Mesodermal cell (in vitro differentiated cells): ENCODE measurements around the gene SDK2.

Experiments
- H3K27ac ChIP-seq: 2 replicates; pipeline ENCODE4 v1.7.0; 2013; ENCODE audit warnings: mild to moderate bottlenecking, low read depth, low read length, moderate library complexity; ENCODE audit not compliant: severe bottlenecking
- H3K36me3 ChIP-seq: 2 replicates; pipeline ENCODE4 v1.7.1; 2013; ENCODE audit warnings: mild to moderate bottlenecking, low read length, moderate library complexity; ENCODE audit not compliant: control insufficient read depth, insufficient read depth
- H3K4me1 ChIP-seq: one replicate; pipeline ENCODE4 v1.7.1; 2013; ENCODE audit warnings: mild to moderate bottlenecking, low read length; ENCODE audit not compliant: insufficient read depth, control insufficient read depth, poor library complexity, severe bottlenecking
- H3K4me3 ChIP-seq: 2 replicates; pipeline ENCODE4 v1.7.0; 2013; ENCODE audit warnings: low read length, control low read depth, mild to moderate bottlenecking; ENCODE audit not compliant: insufficient read depth, poor library complexity, severe bottlenecking; ENCODE audit errors: extremely low read depth
- H3K9me3 ChIP-seq: 2 replicates; pipeline ENCODE4 v1.7.1; 2013; ENCODE audit warnings: mild to moderate bottlenecking, low read length, moderate library complexity; ENCODE audit not compliant: control insufficient read depth
- WGBS, 2 experiments: methylation state at CpG; one replicate each; pipeline ENCODE4 v1.1.5; 2013; ENCODE audit warnings: missing lambda C conversion rate in 2 of 2; ENCODE audit not compliant: insufficient coverage in 2 of 2; 5-methylcytosine and 5-hydroxymethylcytosine counted together

Gene SDK2

DNA sequence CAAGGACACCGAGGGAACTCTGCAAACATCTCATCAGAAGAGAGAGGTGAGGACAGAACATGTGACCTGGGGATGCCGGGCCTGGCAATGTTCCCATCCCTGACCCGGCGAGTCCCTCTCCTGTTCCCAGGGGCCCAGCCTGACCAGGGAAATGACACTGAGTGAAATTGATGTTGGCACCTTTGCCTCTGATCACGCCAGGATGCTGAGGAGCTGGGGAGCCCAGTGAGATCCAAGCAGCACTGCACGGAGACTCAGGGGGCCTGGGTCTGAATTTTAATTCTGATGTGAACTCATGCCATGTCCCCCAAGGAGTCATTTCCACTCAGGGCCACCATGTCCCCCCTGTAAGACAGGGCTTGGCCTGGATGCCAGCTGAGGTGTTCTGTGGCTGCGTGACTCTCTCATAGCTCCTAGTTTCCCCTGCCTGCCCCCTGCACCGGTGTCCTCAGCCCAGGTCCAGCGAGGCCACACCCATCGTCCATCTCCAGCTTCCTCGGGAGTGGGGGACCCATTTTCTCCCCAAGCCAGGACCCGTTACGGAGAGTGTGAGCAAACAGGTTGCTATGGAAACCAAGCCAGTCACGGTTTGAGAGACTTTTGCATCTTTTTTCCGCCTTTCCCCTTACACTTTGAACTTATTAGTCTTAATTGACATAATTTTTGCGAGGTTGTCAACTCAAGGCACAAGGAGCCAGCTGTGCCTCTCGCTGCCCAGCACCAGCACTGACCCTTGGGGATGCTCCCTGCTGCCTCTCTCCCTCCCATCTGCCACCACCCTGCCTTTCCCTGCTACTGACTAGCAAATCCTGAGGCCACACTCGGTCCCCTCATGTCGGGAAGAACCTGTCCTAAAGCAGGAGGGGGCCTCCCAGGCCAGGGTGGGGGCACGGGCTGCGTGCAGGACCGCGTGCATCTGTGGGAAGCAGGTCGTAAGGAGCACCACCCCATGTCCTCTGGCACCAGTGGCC is 150.0 kb downstream of the SDK2 start:
- no peaks in the 10 kb centered on the region for H3K9me3 ChIP-seq
- H3K36me3 ChIP-seq: no peaks in the 10 kb centered on the region
- peaks cover 7% of the 10 kb centered on the region for H3K4me1 ChIP-seq
- WGBS, 2 experiments: 87 to 88% methylated on average over 21 to 23 of the region's 24 CpGs
- H3K4me3 ChIP-seq: no peak overlapping the region
- H3K27ac ChIP-seq: no peak overlapping the region

DNA sequence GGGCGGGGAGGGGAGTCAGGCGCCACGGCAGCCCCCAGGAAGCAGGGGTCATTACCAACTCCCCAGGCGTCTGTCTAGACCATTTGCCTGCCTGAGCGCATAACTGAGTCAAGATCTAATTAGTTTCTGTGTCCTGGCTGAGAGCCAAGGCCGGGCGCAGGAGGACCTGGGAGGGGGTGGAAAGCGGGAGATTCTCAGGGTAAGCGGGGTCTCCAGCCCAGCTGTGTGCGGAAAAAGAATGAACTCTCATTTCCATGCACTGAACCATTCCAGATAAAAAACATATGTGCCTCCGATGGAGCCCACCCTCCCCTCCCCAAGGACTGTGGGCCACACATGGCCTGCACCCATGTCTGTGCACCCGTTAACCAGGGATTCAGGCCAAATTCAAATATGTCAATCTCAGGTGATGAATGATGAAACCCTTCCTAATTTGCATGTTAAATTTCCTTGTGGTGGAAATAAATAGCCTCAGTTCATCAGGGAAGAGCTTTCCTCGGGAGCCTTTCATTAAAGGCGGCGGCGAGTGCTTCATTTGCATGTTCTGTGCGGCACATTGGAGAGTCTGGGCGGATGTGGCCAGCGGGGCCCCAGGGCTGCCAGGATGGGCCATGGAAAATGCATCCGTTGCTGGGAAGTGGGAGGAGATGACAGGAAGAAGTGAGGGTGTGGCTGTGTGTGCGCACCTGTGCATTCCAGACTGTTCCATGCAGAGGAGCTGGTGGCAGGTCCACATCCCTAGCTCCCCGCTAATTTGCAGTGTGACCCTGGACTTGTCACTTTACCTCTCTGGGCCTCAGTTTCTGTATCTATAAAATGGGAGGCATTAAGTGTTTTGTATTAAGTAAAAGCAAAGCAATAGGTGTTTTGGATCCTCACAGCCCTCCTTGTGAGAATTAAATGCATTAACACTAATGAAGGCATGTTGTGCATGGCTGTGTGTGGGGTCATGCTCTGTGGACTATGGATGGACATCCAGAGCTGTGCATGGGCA is 151.1 kb downstream of the SDK2 start:
- H3K27ac ChIP-seq: no peak overlapping the region
- 44 to 50% methylated on average over 11 to 17 of the region's 22 CpGs for WGBS, 2 experiments
- H3K4me1 ChIP-seq: peaks cover 7% of the 10 kb centered on the region

DNA sequence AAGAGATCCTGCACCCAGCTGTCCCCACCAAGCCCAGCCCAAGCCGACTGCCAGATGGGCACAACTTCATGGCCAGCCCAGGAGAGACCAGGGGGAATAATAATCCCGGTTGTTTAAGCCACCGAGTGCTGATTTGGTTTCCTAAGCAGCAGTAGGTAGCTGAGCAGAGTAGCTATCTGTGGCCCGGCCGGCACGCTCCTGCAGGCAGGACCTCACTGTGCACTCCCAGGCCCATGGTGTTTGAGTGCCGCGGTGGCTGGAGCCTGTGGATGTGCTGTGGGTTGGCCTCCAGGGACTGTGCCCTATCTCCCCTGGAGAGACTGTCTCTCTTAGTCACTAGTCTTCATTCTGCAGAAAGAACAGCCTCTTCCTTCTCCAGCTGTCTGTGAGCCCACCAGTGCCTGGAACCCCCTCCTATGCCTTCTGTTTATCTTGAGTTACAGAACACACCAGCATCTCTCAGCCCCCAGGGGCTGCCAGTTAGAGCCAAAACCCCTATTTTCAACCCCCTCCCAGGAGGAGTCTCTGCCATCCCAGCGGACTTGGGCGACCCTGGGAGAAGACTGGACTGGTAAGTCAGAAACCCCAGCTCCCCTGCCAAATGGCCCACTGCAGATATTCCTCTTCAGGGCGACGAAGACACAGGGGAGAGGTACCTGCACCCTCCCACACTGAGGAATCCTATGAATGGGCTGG is 152.0 kb downstream of the SDK2 start:
- 77 to 81% methylated on average over 9 to 11 of the region's 12 CpGs for WGBS, 2 experiments
- no peaks in the 10 kb centered on the region for H3K9me3 ChIP-seq
- H3K4me1 ChIP-seq: peaks cover 7% of the 10 kb centered on the region

More for the DNA sequence above, 151.1 kb downstream of the SDK2 start:
- no peaks in the 10 kb centered on the region for H3K9me3 ChIP-seq
- H3K36me3 ChIP-seq: no peaks in the 10 kb centered on the region
- H3K4me3 ChIP-seq: no peak overlapping the region

DNA sequence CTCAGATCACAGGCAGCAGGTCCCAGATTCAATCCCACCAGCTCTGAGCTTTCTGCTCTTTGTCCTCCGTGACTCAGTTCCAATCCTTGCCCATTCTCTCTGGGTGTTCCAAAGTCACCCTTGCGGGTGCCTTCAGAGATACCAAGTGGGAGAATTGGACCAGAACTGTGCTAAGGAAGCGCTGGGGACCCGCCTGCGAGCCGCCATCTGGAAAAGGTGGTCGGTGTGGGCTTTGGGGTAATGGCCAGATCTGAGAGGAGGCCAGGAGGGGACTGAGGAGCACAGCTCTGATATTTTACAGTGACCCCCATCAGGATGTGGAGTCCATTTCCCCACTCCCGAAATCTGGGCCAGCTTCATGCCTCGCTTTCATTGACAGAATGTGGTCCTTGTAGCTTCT is 152.6 kb downstream of the SDK2 start:
- H3K27ac ChIP-seq: no peak overlapping the region
- no peaks in the 10 kb centered on the region for H3K36me3 ChIP-seq
- no peak overlapping the region for H3K4me3 ChIP-seq
- H3K9me3 ChIP-seq: no peaks in the 10 kb centered on the region
- H3K4me1 ChIP-seq: peaks cover 7% of the 10 kb centered on the region
- 99 to 100% methylated on average over 6 to 8 of the region's 9 CpGs for WGBS, 2 experiments

More for the DNA sequence above, 152.0 kb downstream of the SDK2 start:
- H3K27ac ChIP-seq: no peak overlapping the region
- H3K4me3 ChIP-seq: no peak overlapping the region
- H3K36me3 ChIP-seq: no peaks in the 10 kb centered on the region

- no peak overlapping the region for H3K4me3 ChIP-seq
- no CpG with 5 or more reads among the region's 3 CpGs for WGBS, 2 experiments
- H3K4me1 ChIP-seq: peaks cover 7% of the 10 kb centered on the region
- H3K27ac ChIP-seq: no peak overlapping the region
- peaks cover 3% of the 10 kb centered on the region for H3K9me3 ChIP-seq
- no peaks in the 10 kb centered on the region for H3K36me3 ChIP-seq
These were observed 153.4 kb downstream of the SDK2 start for GRCh38 chr17:73490851-73491250.

DNA sequence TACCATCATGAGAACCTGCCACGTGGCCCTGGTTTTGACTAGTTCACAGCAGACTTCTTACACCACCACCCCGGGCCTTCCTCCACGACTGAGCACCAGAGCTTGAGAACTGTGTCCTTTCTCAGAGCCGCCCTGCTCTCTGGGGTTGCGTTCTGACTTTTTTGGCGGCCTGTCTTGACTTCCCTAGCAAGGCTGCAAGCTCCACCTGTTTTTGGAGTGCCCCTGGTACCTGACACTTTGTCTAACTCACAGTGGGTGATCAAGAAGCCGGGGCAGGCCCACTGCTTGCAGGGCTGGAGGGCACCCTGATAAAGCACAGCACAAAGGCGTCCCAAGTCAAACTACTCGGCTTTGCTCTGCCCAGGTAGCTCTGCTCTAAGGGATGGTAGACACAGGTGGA is 154.3 kb downstream of the SDK2 start:
- H3K36me3 ChIP-seq: no peaks in the 10 kb centered on the region
- WGBS, 2 experiments: 97 to 99% methylated on average over 7 to 8 of the region's 9 CpGs
- no peak overlapping the region for H3K27ac ChIP-seq
- peaks cover 11% of the 10 kb centered on the region for H3K9me3 ChIP-seq
- H3K4me3 ChIP-seq: no peak overlapping the region
- peaks cover 7% of the 10 kb centered on the region for H3K4me1 ChIP-seq

DNA sequence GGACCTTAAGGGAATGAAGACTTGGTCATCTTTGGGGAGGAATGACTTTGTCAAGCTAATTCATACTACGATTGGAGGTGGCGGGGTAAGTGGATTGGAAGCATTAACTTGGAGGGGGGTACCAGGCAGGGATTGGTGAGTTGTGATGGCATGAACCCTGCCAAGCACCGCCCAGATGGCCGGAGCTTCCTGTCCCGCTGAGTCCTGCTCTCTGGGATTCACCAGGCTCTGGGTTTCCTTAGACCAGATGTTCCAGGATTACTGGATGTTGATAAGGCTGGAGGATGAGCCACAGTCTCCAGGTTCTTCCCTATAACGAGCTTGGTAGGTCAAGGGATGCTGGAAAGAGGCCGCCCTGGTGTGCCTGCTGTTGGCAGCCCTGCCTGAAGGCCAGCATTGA is 154.9 kb downstream of the SDK2 start:
- WGBS, 2 experiments: 84 to 92% methylated on average over 6 to 7 of the region's 7 CpGs

DNA sequence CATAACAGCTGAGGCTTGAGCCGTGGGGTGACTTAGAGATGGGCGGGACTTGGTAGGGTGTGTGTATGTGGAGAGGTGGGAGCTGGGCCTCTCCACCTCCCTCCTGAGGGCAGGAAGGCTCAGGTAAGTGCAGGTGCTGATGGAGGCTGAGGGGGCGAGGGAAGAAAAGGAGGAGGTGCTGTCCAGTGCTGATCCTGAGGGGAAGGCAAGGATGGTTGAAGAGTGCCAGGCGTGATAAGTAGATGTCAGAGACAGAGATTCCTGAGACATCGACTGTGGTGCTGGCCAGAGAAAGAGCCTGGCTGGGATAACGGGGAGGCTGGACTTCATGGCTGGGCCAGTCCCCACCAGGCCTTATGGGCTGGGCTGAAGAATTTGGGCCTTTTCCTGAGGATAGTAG is 159.1 kb downstream of the SDK2 start:
- Histone ChIP-seq H3K4me1 (peaks cover 5% of the 10 kb centered on the region), H3K4me3 (no peak overlapping the region), H3K36me3 (no peaks in the 10 kb centered on the region), H3K27ac (no peak overlapping the region), H3K9me3 (peaks cover 15% of the 10 kb centered on the region)
- WGBS, 2 experiments: 68 to 75% methylated on average over 2 to 4 of the region's 6 CpGs

More for the DNA sequence above, 154.9 kb downstream of the SDK2 start:
- peaks cover 15% of the 10 kb centered on the region for H3K9me3 ChIP-seq
- H3K27ac ChIP-seq: no peak overlapping the region
- peaks cover 7% of the 10 kb centered on the region for H3K4me1 ChIP-seq
- H3K36me3 ChIP-seq: no peaks in the 10 kb centered on the region
- H3K4me3 ChIP-seq: no peak overlapping the region

DNA sequence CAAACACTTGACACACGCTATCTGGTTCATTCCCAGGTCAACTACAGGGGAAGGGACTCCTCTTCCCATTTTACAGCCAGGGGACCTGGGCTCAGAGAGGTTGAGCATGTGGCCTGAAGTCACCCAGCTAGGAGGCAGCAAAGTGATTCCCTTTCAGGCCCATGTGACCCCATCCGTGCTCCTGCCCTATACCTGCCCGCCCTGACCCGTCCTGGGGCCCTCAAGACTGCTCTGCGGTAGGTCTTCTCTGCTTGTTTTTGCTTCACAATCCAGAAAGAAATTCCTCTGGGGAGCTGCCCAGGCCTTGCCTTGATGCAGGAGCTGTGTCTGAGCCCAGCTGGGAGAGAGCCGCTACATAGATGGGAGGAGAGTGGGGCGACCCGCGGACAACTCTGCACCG is 161.4 kb downstream of the SDK2 start:
- 88 to 95% methylated on average over 6 to 7 of the region's 10 CpGs for WGBS, 2 experiments
- no peaks in the 10 kb centered on the region for H3K36me3 ChIP-seq
- H3K4me1 ChIP-seq: peaks cover 5% of the 10 kb centered on the region
- no peak overlapping the region for H3K27ac ChIP-seq
- H3K9me3 ChIP-seq: peaks cover 15% of the 10 kb centered on the region
- H3K4me3 ChIP-seq: no peak overlapping the region

- Histone ChIP-seq H3K9me3 (peaks cover 15% of the 10 kb centered on the region), H3K4me1 (peaks cover 5% of the 10 kb centered on the region), H3K27ac (no peak overlapping the region), H3K4me3 (no peak overlapping the region), H3K36me3 (no peaks in the 10 kb centered on the region)
- WGBS, 2 experiments: 96% methylated on average over 12 to 16 of the region's 16 CpGs
These were observed 162.0 kb downstream of the SDK2 start for GRCh38 chr17:73482251-73482716.
